HG03442 (cell line): ENCODE results near the gene ANTKMT.
"Not testable (repeated sequence)": the region's sequence is repeated elsewhere in the genome, so short reads cannot be mapped to it uniquely, and the experiment has no call there.

Source experiments
- ATAC-seq: cut with Tn5 transposase; IDR thresholded peaks from one replicate; pipeline ENCODE4 v1.9.1; 2021; ENCODE audit warnings: mild to moderate bottlenecking, moderate library complexity; ENCODE audit not compliant: unreplicated experiment

Gene ANTKMT

GRCh38 chr16:680967-681745 lies 39.8 kb upstream of the ANTKMT start:
- ATAC-seq = no peak

DNA sequence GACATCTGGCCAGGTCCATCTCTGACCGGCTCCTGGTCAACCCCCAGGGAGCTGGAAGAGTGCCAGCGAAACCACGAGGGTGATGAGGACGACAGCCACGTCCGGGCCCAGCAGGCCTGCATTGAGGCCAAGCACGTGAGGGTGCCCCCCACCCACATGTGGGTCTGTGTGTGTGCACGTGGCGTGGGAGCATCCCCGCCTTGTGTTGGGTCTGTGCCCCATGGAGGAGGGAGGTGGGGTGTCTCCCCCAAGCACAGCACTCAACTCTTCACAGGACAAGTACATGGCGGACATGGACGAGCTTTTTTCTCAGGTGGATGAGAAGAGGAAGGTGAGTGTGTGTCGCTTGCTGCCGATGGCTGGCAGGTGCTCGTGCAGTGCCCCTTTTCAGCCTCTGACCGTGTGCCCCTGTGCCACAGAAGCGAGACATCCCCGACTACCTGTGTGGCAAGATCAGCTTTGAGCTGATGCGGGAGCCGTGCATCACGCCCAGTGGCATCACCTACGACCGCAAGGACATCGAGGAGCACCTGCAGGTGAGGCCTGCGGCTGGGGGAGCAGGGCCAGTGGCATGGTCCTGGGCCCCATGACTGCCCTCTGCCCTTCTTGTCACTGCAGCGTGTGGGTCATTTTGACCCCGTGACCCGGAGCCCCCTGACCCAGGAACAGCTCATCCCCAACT lies 39.1 kb upstream of the ANTKMT start:
- ATAC-seq = no peak

DNA sequence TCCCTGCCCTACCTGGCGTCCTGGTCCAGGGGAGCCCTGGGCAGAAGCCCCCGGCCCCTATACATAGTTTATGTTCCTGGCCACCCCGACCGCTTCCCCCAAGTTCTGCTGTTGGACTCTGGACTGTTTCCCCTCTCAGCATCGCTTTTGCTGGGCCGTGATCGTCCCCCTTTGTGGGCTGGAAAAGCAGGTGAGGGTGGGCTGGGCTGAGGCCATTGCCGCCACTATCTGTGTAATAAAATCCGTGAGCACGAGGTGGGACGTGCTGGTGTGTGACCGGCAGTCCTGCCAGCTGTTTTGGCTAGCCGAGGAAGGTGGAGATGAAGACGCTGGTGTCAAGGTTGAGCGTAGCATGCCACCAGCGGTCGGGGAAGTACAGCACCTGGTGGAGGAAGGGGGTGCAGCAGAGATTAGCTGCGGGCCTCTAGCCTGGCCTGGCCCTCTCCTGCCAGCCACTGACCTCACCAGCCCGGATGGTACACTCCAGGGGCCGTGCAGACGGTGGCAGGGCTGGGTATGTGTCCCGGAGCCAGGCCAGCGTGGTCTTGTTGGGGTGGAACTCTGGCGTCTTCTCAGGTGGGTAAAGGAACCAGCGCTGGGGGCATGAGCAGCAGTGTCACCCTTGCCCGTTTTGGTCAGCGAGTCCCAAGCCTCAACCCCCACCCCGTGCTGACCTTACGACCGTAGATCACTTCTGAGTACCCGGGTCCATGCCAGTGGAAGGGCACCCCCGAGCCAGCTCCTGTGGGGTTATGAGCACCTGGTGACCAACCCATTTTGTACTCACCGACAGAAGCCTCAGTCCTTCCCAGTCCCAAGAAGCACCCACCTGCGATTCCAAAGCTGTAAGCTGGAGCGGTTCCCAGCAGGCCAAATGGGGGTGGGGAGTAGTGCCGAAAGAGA lies 38.2 kb upstream of the ANTKMT start:
- no peak for ATAC-seq

GRCh38 chr16:683396-684070 lies 37.4 kb upstream of the ANTKMT start:
- ATAC-seq = no peak

GRCh38 chr16:684071-684794 lies 36.7 kb upstream of the ANTKMT start, which contains the start of gene JMJD8:
Gene JMJD8, minus strand, starts transcription at chr16:684334. Its CDS starts 15 bp downstream, at chr16:684319.
- peak; percentile 56 for ATAC-seq

DNA sequence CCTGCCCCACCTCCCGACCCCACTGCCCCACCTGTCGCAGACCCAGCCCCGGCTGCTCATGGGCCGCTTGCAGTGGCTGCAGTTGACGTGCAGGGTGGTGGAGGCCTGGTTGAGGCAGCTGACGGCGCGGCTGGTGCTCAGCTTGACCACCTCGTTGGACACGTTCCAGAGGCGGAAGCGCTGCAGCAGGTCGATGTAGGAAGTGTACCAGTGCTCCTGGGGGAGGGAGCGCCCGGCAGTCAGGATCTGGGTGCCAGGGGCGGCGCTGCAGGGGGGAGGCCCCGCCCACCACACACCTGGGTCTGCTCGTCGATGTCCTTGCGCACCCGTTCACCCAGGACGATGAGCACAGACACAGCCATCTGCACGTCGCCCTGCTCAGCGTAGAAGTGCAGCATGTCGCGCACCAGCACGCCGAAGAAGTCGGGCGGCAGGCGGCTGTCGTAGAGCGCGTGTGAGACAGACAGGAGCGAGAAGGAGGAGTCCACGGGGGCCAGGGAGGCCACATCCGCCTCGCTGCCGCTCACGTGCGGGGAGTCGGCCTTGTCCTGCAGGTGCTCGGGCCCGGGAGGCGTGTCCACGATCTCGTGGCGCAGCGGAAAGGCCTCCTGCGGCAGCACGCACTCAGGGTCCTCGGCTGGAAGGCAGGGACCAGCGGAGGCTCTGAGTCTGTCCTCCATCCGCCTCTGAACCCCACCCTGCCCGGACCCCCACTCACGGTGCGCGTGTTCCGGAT lies 35.8 kb upstream of the ANTKMT start:
- ATAC-seq = no peak

- no peak for ATAC-seq
Measured at GRCh38 chr16:685967-686366, 35.0 kb upstream of the ANTKMT start.

- no peak for ATAC-seq
Measured at GRCh38 chr16:686459-687260, 34.3 kb upstream of the ANTKMT start.

- no peak for ATAC-seq
Measured at GRCh38 chr16:687499-687898, 33.4 kb upstream of the ANTKMT start.

GRCh38 chr16:689175-689897 lies 31.6 kb upstream of the ANTKMT start:
- no peak for ATAC-seq

DNA sequence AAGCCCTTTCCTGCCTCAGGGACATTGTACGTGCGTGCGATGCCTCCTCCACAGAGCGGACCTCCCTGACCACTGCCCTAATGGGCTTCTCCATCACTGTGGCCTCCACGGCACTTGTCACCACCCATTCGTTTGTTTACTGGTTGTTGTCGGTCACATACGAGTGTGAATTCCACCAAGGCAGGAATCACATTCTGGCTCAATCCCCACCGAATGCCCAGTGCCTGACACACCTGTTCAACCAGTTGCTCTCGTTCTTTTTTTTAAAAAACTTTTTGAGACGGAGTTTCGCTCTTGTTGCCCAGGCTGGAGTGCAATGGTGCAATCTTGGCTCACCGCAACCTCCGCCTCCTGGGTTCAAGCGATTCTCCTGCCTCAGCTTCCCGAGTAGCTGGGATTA lies 29.7 kb upstream of the ANTKMT start:
- ATAC-seq = not testable (repeated sequence)

DNA sequence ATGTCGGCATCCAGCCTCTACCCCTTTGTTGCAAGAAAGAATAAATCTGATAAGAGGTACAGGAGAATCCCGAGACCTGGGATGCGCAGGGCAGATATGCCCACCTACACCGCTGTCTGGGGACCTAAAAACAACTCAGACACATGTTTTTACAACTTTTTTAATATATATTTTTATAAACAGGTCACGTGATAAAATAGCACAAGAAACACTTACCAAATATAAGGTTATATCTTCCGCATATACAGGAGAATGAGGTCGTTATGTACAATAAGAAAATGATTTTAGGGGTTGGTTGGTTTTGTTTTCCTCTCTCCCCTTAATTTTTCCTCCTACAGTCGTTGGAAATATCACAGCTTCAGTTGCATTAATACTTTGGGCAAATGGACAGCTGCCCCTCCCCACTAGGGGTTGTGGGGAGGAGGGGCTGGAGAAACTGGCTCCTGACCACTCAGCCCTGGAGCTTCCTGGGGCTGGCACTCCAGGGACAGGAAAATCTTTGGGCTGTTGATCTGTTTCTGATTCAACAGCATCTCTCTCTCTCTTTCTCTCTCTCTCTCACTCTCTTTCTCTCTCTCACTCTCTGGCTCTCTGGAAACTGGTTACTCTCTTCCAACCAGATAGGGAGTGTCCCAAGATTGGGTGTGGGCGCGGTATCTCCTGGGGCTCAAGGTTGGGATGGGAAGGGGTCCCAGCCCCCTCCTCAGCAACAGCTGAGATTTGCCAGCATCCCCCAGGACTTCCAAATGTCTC lies 28.4 kb upstream of the ANTKMT start:
- no peak for ATAC-seq

GRCh38 chr16:693364-693763 lies 27.6 kb upstream of the ANTKMT start:
- ATAC-seq = no peak

- ATAC-seq = no peak
Measured at GRCh38 chr16:693766-694165, 27.2 kb upstream of the ANTKMT start.

- no peak for ATAC-seq
Measured at GRCh38 chr16:694187-694862, 26.6 kb upstream of the ANTKMT start.

DNA sequence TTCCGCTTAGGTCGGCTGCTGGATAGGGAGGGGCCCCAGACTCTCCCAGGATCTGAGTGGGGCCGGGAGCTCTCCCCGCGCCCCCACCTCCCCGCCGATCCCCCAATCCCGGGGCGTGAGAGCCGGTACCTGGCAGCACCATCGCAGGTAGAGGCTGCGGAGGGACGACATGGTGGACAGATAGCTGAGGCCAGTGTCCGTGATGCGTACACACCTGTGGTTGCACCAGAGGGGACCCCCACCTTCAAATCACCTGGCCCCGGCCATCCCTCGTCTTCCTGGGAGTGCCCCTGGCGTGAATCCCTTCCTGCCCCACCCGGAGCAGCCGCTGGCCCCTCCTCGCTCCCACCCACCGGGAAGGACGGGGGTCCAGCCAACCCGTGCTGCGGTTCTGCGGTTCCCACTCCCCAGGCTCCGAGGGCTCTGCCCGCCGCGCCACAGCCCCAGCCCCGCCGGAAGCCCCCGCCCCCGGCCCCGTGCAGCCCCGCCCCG lies 26.0 kb upstream of the ANTKMT start:
- ATAC-seq = no peak
